ENCODE measurements around the gene AHRR. TPM values are rescaled to one million over a fixed set of nuclear protein-coding genes. Genes with fewer than 3 reads are reported as not detected.
A peak's percentile ranks its signal among the peaks of the same experiment; 100 is the strongest.

Gene AHRR
- total RNA-seq, 1 donor from 2014 or later: 54.9 TPM

DNA sequence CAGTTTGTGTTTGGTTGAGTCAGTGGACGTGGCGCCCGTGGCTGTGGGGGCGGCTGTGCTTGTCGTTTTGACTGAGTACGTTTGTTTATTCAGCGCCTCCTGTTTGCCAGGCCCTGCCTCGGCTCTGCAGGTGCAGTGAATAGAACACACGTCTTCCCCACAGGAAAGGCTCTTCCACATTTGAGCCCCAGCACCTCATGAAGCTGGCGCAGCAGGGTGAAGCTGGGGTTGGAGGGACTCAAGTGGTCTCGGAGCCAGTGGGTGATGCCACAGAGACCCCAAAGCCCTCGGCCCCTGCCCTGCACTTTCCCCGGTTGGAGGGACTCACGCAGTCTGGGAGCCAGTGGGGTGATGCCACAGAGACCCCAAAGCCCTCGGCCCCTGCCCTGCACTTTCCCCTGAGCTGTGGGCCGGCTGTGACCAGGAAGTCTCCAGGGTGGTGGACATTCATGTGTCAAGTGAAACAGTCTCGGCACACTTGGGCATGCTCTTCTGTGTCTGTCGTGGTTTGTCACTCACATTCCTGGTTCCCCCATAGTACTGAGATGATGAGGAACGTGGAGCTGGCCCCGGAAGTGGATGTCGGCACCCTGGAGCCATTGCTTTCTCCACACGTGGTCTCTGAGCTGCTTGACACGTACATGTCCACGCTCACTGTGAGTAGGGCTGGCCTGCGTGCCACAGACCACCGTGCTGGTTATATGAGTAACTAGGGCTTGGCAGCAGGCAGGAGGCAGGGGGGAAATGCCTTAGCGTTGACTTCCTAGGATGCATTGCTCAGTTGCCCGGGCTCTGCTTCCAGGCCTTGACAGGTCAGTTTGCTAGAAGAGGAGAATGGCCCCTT lies 135.1 kb downstream of the AHRR start:
- Mint-ChIP-seq H3K4me1 (ENCODE audit: unreplicated experiment) (peaks cover 11% of the 10 kb centered on the region), H3K27me3 (ENCODE audit: unreplicated experiment) (no peaks in the 10 kb centered on the region), H3K4me3 (ENCODE audit: unreplicated experiment) (no peak overlapping the region), H3K9me3 (ENCODE audit: unreplicated experiment) (peaks cover 12% of the 10 kb centered on the region), H3K36me3 (ENCODE audit: unreplicated experiment) (peaks cover 64% of the 10 kb centered on the region), H3K27ac (ENCODE audit: unreplicated experiment) (no peak overlapping the region)
- TF ChIP-seq, protein P1, sequence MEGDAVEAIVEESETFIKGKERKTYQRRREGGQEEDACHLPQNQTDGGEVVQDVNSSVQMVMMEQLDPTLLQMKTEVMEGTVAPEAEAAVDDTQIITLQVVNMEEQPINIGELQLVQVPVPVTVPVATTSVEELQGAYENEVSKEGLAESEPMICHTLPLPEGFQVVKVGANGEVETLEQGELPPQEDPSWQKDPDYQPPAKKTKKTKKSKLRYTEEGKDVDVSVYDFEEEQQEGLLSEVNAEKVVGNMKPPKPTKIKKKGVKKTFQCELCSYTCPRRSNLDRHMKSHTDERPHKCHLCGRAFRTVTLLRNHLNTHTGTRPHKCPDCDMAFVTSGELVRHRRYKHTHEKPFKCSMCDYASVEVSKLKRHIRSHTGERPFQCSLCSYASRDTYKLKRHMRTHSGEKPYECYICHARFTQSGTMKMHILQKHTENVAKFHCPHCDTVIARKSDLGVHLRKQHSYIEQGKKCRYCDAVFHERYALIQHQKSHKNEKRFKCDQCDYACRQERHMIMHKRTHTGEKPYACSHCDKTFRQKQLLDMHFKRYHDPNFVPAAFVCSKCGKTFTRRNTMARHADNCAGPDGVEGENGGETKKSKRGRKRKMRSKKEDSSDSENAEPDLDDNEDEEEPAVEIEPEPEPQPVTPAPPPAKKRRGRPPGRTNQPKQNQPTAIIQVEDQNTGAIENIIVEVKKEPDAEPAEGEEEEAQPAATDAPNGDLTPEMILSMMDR (IDR thresholded peaks at IDR 0.05): no peak
- no peak for DNase-seq (ENCODE audit: extremely low spot score, unreplicated experiment)

DNA sequence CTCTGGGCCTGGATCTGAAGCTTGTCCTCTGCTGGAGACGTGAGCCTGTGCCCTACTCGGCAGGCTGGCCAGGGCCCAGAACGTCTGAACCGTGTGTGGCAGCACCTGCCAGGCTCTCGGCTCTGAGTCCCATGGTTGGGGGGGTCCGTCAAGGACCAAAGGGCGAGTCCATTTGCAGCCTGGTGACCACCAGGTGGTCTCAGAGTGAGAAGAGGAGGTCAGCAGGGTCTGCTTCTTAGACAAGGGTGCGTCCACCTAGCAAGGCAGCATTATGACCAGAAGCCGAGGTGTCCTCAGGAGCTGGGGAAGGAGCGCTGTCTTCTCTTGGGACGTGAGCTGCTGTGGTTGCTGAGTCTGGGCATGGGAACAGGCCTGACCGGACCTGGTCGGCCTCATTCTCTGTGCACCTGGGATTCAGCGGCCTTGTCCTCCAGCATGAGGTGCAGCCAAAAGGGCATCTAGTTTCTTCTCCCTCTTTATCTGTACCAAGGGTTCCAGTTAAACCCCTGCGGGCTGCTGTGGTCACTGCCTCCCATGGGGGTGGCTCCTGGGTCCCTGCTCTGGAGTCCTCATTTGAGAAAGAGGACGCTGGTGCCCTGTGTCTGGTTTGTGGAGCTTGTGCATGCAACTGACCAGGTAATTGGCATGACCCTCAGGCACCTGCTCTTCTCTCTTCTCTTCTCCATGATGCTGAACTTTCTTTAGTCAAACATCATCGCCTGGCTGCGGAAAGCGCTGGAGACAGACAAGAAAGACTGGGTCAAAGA lies 135.9 kb downstream of the AHRR start:
- H3K36me3 Mint-ChIP-seq (ENCODE audit: unreplicated experiment): peaks cover 64% of the 10 kb centered on the region
- no peak overlapping the region for H3K27ac Mint-ChIP-seq (ENCODE audit: unreplicated experiment)
- H3K4me3 Mint-ChIP-seq (ENCODE audit: unreplicated experiment): no peak overlapping the region
- peaks cover 11% of the 10 kb centered on the region for H3K4me1 Mint-ChIP-seq (ENCODE audit: unreplicated experiment)
- no peak for DNase-seq (ENCODE audit: extremely low spot score, unreplicated experiment)
- H3K27me3 Mint-ChIP-seq (ENCODE audit: unreplicated experiment): no peaks in the 10 kb centered on the region
- peaks cover 4% of the 10 kb centered on the region for H3K9me3 Mint-ChIP-seq (ENCODE audit: unreplicated experiment)
- TF ChIP-seq, protein P1 (IDR thresholded peaks at IDR 0.05): no peak

DNA sequence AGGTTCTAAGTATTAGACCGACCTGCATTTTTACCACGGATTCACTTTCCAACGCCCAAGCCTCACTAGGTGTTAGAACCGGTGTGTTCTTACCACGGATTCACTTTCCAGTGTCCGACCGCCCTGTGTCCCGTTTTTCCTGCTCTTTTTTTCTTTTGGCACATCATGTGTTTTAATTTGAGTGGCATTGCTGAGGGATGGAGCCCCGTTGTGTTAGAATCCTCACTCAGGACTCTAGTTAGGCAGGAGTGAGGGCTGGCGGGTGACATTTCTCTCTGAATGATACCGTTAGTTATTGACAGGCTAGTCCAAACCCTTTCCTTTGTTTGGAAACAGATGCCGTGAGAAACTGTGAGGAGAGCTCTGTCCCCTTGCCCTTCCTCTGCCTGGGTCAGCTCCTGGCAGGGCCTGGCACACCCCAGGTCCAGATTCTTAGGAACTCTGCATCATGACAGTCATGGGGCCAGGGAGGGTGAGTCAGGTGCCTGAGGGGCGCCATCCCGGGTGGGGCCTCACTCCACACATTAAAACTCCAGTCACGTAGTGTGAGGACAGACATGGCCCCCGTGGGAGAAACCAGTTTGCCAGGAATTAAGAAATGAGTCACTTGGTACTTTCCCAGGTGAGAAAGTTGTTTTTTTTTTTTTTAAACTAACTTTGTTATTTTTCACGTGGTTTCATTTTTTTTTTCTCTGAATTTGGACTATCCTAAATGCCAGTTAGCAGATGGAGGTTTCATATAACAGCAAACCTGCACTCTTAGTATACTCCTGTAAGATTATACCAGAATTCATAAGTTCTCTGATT lies 137.2 kb downstream of the AHRR start:
- H3K9me3 Mint-ChIP-seq (ENCODE audit: unreplicated experiment): no peaks in the 10 kb centered on the region
- H3K4me1 Mint-ChIP-seq (ENCODE audit: unreplicated experiment): peaks cover 11% of the 10 kb centered on the region
- DNase-seq (ENCODE audit: extremely low spot score, unreplicated experiment): no peak
- no peak overlapping the region for H3K4me3 Mint-ChIP-seq (ENCODE audit: unreplicated experiment)
- no peaks in the 10 kb centered on the region for H3K27me3 Mint-ChIP-seq (ENCODE audit: unreplicated experiment)
- peak overlapping the region; percentile 51 for H3K27ac Mint-ChIP-seq (ENCODE audit: unreplicated experiment)
- H3K36me3 Mint-ChIP-seq (ENCODE audit: unreplicated experiment): peaks cover 62% of the 10 kb centered on the region
- TF ChIP-seq, protein P1 (IDR thresholded peaks at IDR 0.05): no peak

DNA sequence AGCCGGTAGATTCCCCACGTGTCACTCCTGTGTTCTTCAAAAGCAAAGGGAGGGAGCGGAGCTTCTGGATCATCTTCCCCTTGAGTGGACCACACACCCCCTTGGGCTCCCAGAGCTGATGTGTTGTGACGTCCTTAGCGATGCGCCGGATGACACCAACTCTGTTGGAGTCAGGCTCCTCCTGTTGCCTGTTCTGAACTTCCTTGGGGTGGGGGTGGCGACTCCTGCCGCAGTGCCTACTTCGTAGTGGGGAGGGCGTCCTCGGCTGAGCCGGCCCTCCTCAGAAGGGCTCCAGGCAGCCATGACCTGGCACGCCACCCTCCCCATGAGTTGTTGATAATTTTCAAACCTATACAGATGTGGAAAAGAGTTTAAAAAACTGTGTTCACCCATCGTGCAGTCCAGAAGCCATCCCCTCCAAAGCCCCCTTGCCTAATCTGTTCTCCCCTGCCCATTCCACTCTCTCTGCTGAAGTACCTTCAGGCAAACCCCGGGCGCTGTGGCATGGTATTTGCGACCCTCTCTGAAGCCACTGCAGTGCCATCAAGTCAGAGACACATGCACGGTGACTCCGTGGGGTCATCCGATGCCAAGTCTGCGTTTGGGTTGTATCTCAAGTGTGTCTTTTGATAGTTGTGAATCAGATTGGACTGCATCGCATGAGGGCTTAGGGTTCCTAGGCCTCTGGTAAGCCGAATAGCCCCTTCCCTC lies 138.2 kb downstream of the AHRR start:
- H3K4me3 Mint-ChIP-seq (ENCODE audit: unreplicated experiment): no peak overlapping the region

More for the DNA sequence above, 138.2 kb downstream of the AHRR start:
- H3K36me3 Mint-ChIP-seq (ENCODE audit: unreplicated experiment): peaks cover 58% of the 10 kb centered on the region
- DNase-seq (ENCODE audit: extremely low spot score, unreplicated experiment): no peak
- TF ChIP-seq, protein P1 (IDR thresholded peaks at IDR 0.05): no peak
- peaks cover 11% of the 10 kb centered on the region for H3K4me1 Mint-ChIP-seq (ENCODE audit: unreplicated experiment)
- H3K27ac Mint-ChIP-seq (ENCODE audit: unreplicated experiment): peak overlapping the region; percentile 51
- H3K27me3 Mint-ChIP-seq (ENCODE audit: unreplicated experiment): no peaks in the 10 kb centered on the region
- H3K9me3 Mint-ChIP-seq (ENCODE audit: unreplicated experiment): no peaks in the 10 kb centered on the region

Measured in osteocyte (in vitro differentiated cells).